HepG2 (cell line): ENCODE measurements around the gene BCAS3. TPM values are rescaled to one million over a fixed set of nuclear protein-coding genes. Genes with fewer than 3 reads are reported as not detected.

Experiments
- ARID3A ChIP-seq: IDR thresholded peaks from 2 replicates; pipeline ENCODE4 v1.6.1; 2012; ENCODE audit warnings: low read depth, low read length, improper control_type of control experiment
- ASH2L ChIP-seq: fragments of 300-600, 200-600 bp; sonication (generic); IDR thresholded peaks from 2 replicates; pipeline ENCODE4 v1.7.0; 2017; ENCODE audit warnings: low read depth, mild to moderate bottlenecking, moderate library complexity, mixed read lengths, low read length; ENCODE audit not compliant: insufficient read length
- CENPT ChIP-seq: sonication (generic); formaldehyde crosslinking; IDR thresholded peaks from 2 replicates; pipeline ENCODE4 v1.8.0; 2022; ENCODE audit warnings: low read depth, mild to moderate bottlenecking, moderate library complexity, missing genetic modification reagents
- CREB1 ChIP-seq, 2 experiments: fragments of 450-650 bp in 1 of 2; IDR thresholded peaks; 2 replicates each; pipeline ENCODE4 v1.6.1; 2016 to 2017; ENCODE audit warnings: control low read depth in 1 of 2, mild to moderate bottlenecking in 1 of 2, missing compliant biosample characterization in 1 of 2, missing genetic modification characterization in 1 of 2
- GPN1 ChIP-seq: sonication (generic); formaldehyde crosslinking; IDR thresholded peaks from 2 replicates; pipeline ENCODE4 v1.5.1; 2020; ENCODE audit warnings: missing genetic modification reagents, borderline replicate concordance
- HNF4G ChIP-seq, 2 experiments: sonication (generic) in 1 of 2; formaldehyde crosslinking in 1 of 2; IDR thresholded peaks; 2 replicates each; pipeline versions ENCODE4 v1.4.0 to v1.6.1; 2011 to 2020; ENCODE audit warnings: borderline replicate concordance in 2 of 2, low read depth in 2 of 2, mild to moderate bottlenecking in 2 of 2, low read length in 1 of 2, missing genetic modification reagents in 1 of 2, moderate library complexity in 1 of 2
- KDM4B ChIP-seq: sonication (generic); formaldehyde crosslinking; IDR thresholded peaks from 2 replicates; pipeline ENCODE4 v1.4.0; 2020; ENCODE audit warnings: missing genetic modification reagents
- KDM5B ChIP-seq: sonication (generic); formaldehyde crosslinking; IDR thresholded peaks from 2 replicates; pipeline ENCODE4 v1.4.0; 2020; ENCODE audit warnings: missing genetic modification reagents, mild to moderate bottlenecking, borderline replicate concordance
- MXD3 ChIP-seq: IDR thresholded peaks from 2 replicates; pipeline ENCODE4 v1.6.1; 2016; ENCODE audit warnings: mild to moderate bottlenecking, missing biosample characterization, missing genetic modification reagents
- MYC ChIP-seq: sonication (generic); formaldehyde crosslinking; IDR thresholded peaks from 2 replicates; pipeline ENCODE4 v1.9.0; 2021; ENCODE audit warnings: missing genetic modification reagents, borderline replicate concordance
- NR2F6 ChIP-seq, 2 experiments: IDR thresholded peaks; 2 replicates each; pipeline ENCODE4 v1.6.1; 2016; ENCODE audit warnings: antibody characterized with exemption in 1 of 2, mild to moderate bottlenecking in 1 of 2
- THYN1 ChIP-seq: sonication (generic); formaldehyde crosslinking; IDR thresholded peaks from 2 replicates; pipeline ENCODE4 v1.8.1; 2023; ENCODE audit warnings: low read depth, mild to moderate bottlenecking, moderate library complexity, missing genetic modification reagents, borderline replicate concordance
- ZFP36L1 ChIP-seq: sonication (generic); formaldehyde crosslinking; IDR thresholded peaks from 2 replicates; pipeline ENCODE4 v1.8.0; 2022; ENCODE audit warnings: mild to moderate bottlenecking, missing genetic modification reagents, moderate library complexity
- ZIK1 ChIP-seq: sonication (generic); formaldehyde crosslinking; IDR thresholded peaks from 2 replicates; pipeline ENCODE4 v1.5.0; 2020; ENCODE audit warnings: mild to moderate bottlenecking, low read depth, missing genetic modification reagents, borderline replicate concordance
- ZNF354B ChIP-seq: sonication (generic); formaldehyde crosslinking; IDR thresholded peaks from 2 replicates; pipeline ENCODE4 v1.8.0; 2022; ENCODE audit warnings: mild to moderate bottlenecking, missing genetic modification reagents
- ZNF549 ChIP-seq: sonication (generic); formaldehyde crosslinking; IDR thresholded peaks from 2 replicates; pipeline ENCODE4 v1.5.0; 2020; ENCODE audit warnings: missing genetic modification reagents
- ZNF607 ChIP-seq: sonication (generic); formaldehyde crosslinking; IDR thresholded peaks from 2 replicates; pipeline ENCODE4 v1.5.1; 2020; ENCODE audit warnings: missing genetic modification reagents, mild to moderate bottlenecking, borderline replicate concordance
- ZNF619 ChIP-seq: sonication (generic); formaldehyde crosslinking; IDR thresholded peaks from 2 replicates; pipeline ENCODE4 v1.4.0; 2020; ENCODE audit warnings: mild to moderate bottlenecking, missing genetic modification reagents
- polyA plus RNA-seq, 8 experiments: library from polyadenylated mRNA; depleted of rRNA in 3 of 8; stranded (reverse) in 7 of 8; unstranded in 1 of 8; fragments of >200 nt; fragmentation: Illumina TruSeq in 4 of 8; extraction: Trizol in 4 of 8; gene quantifications; 2 replicates each; pipeline versions ENCODE4 v1.2.1 to v1.2.3, GENCODE V29; 2011 to 2016; ENCODE audit warnings: low read depth in 4 of 8, missing spikeins in 1 of 8, mixed read lengths in 1 of 8; ENCODE audit not compliant: insufficient read depth in 1 of 8
- total RNA-seq, 5 experiments: library from RNA; depleted of rRNA; stranded (reverse); fragments of >200 nt; fragmentation: Illumina TruSeq; extraction: Trizol; gene quantifications; 2 replicates each; pipeline ENCODE4 v1.2.3, GENCODE V29; 2016; ENCODE audit warnings: low read depth in 1 of 5
- TF ChIP-seq, protein P1 (sequence below), 2 experiments: IDR thresholded peaks; 2 replicates each; pipeline ENCODE4 v1.6.1; 2011 to 2012; ENCODE audit warnings: low read length in 2 of 2, borderline replicate concordance in 1 of 2, low read depth in 1 of 2, mild to moderate bottlenecking in 1 of 2, moderate library complexity in 1 of 2
- TF ChIP-seq, protein P2 (sequence below): fragments of 450-650 bp; IDR thresholded peaks from 2 replicates; pipeline ENCODE4 v1.6.1; 2016

Gene BCAS3
- total and polyA plus RNA-seq, 2 of the 13 experiments (the other 11 are each of a cell fraction or from before 2014, with no cell fraction given): 10.7 to 11.2 TPM

- TF ChIP-seq ARID3A: no peak
- no peak for TF ChIP-seq CENPT (CRISPR knock-in tag)
- TF ChIP-seq THYN1 (CRISPR knock-in tag): no peak
- TF ChIP-seq KDM5B (CRISPR knock-in tag): peak; percentile 30; the same call in 1 of the 2 replicates
- no peak for TF ChIP-seq ZNF549 (CRISPR knock-in tag)
- peak; percentile 56; the same call in 1 of the 2 replicates for TF ChIP-seq MYC
- peak; percentile 56; the same call in 1 of the 2 replicates for TF ChIP-seq HNF4G (IDR thresholded peaks at IDR 0.05; ENCODE audit: borderline replicate concordance, low read depth, low read length)
- peak; percentile 33; the same call in 1 of the 2 replicates for TF ChIP-seq HNF4G (CRISPR knock-in tag; IDR thresholded peaks at IDR 0.05; ENCODE audit: borderline replicate concordance, low read depth)
- TF ChIP-seq ZNF354B: no peak
- TF ChIP-seq ZNF619 (CRISPR knock-in tag): no peak
- TF ChIP-seq, protein P1, sequence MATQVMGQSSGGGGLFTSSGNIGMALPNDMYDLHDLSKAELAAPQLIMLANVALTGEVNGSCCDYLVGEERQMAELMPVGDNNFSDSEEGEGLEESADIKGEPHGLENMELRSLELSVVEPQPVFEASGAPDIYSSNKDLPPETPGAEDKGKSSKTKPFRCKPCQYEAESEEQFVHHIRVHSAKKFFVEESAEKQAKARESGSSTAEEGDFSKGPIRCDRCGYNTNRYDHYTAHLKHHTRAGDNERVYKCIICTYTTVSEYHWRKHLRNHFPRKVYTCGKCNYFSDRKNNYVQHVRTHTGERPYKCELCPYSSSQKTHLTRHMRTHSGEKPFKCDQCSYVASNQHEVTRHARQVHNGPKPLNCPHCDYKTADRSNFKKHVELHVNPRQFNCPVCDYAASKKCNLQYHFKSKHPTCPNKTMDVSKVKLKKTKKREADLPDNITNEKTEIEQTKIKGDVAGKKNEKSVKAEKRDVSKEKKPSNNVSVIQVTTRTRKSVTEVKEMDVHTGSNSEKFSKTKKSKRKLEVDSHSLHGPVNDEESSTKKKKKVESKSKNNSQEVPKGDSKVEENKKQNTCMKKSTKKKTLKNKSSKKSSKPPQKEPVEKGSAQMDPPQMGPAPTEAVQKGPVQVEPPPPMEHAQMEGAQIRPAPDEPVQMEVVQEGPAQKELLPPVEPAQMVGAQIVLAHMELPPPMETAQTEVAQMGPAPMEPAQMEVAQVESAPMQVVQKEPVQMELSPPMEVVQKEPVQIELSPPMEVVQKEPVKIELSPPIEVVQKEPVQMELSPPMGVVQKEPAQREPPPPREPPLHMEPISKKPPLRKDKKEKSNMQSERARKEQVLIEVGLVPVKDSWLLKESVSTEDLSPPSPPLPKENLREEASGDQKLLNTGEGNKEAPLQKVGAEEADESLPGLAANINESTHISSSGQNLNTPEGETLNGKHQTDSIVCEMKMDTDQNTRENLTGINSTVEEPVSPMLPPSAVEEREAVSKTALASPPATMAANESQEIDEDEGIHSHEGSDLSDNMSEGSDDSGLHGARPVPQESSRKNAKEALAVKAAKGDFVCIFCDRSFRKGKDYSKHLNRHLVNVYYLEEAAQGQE (IDR thresholded peaks at IDR 0.05; ENCODE audit: borderline replicate concordance in 1 of 2, low read depth in 1 of 2, low read length in 2 of 2): no peak
- TF ChIP-seq MXD3 (CRISPR knock-in tag): no peak
- no peak for TF ChIP-seq ZFP36L1 (CRISPR knock-in tag)
- no peak for TF ChIP-seq GPN1
- no peak; the same call in 1 of the 2 replicates for TF ChIP-seq ZNF607 (CRISPR knock-in tag)
- TF ChIP-seq ZIK1 (CRISPR knock-in tag): no peak
- TF ChIP-seq NR2F6 (IDR thresholded peaks at IDR 0.05): no peak
- no peak for TF ChIP-seq NR2F6 (CRISPR knock-in tag; IDR thresholded peaks at IDR 0.05)
- TF ChIP-seq, protein P2, sequence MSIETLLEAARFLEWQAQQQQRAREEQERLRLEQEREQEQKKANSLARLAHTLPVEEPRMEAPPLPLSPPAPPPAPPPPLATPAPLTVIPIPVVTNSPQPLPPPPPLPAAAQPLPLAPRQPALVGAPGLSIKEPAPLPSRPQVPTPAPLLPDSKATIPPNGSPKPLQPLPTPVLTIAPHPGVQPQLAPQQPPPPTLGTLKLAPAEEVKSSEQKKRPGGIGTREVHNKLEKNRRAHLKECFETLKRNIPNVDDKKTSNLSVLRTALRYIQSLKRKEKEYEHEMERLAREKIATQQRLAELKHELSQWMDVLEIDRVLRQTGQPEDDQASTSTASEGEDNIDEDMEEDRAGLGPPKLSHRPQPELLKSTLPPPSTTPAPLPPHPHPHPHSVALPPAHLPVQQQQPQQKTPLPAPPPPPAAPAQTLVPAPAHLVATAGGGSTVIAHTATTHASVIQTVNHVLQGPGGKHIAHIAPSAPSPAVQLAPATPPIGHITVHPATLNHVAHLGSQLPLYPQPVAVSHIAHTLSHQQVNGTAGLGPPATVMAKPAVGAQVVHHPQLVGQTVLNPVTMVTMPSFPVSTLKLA: no peak
- no peak for TF ChIP-seq ASH2L
- TF ChIP-seq CREB1 (IDR thresholded peaks at IDR 0.05): no peak
- TF ChIP-seq CREB1 (CRISPR knock-in tag; IDR thresholded peaks at IDR 0.05): no peak
- TF ChIP-seq KDM4B (CRISPR knock-in tag): no peak
Measured at GRCh38 chr17:61313461-61314326, 636.0 kb downstream of the BCAS3 start (continued).
